Activated naive CD4-positive, alpha-beta T cell treated with anti-CD3 and anti-CD28 coated beads for 36 hours (primary cell): ENCODE measurements around the gene HPSE2. TPM values are rescaled to one million over a fixed set of nuclear protein-coding genes. Genes with fewer than 3 reads are reported as not detected.

Experiments used
- microRNA-seq: library from miRNA; unstranded; fragments of <30 nt; microRNA quantifications from one replicate; pipeline ENCODE4 v1.2.0, GENCODE V29; 2022; ENCODE audit warnings: borderline microRNAs expressed, borderline replicate concordance
- total RNA-seq, 2 experiments: library from RNA; stranded (reverse); gene quantifications; one replicate each; pipeline ENCODE4 v1.2.3, GENCODE V29; 2021

The HPSE2 gene
- total RNA-seq, 2 experiments from 2014 or later, result not detected

Small RNAs within 50 kb of the gene (microRNA-seq; reads per million reads assigned to microRNA genes)
- gene MIR4685, result 2.7 reads per million
- not detected for gene MIR6507

Other genes with a start within 250 kb of the HPSE2 start
- gene CNNM1, start 93.5 kb upstream of the HPSE2 start, total RNA-seq, result 1 to 10 TPM in 1 of 2 experiments, under 1 TPM in 1; 0.81 to 1.0 TPM
- 10 to 100 TPM; 62.6 to 67.3 TPM for gene GOT1, start 194.8 kb upstream of the HPSE2 start, total RNA-seq